Measurements from ENCODE around the gene ZNF385B. TPM values are rescaled to one million over a fixed set of nuclear protein-coding genes. Genes with fewer than 3 reads are reported as not detected.
"Not testable (repeated sequence)": the region's sequence is repeated elsewhere in the genome, so short reads cannot be mapped to it uniquely, and the experiment has no call there.

Gene ZNF385B
- polyA plus RNA-seq = not detected

DNA sequence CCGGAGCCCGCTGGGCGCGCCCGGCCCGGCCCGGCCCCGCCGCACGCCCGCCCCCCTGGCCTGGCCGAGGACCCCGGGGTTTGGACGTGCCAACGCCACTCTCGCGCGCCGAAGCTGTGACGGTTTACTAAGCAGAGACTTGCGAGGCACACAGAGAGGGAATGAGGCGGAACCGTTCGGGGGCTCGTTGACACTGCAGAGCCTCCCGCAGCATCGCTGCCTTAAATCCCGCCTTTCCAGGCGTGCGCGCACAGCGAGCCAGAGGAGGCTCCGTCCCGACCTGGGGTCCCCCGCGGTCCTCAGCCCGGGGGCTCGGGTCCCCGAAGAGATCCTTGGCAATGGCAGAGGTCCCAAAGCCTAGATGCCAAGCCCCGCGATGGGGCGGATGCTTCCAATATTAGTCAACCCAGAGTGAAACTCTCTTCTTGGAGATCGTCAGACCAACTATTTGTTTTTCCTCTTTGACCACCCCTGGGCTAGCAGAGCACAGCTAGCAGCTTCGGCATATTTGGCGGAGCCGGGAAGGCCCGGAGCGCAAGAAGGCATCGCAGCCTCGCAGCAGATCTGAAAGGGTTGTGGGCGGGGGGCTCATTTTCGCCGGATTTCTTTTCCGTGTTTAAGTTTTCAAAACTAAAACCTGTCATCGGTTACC, at the start of gene ZNF385B:
TSS of gene ZNF385B (minus strand) at position 197 of the 652 bp plus-strand sequence.
- Mint-ChIP-seq H3K9me3 (peaks cover 0 to 2% (median 0%) of the 10 kb centered on the region in 3 donors), H3K27ac (peak within 1 kb of the TSS in 1 of 3 donors; percentile 62), H3K4me3 (peak within 1 kb of the TSS in 3 of 4 donors; percentile 34 to 83 (median 75)), H3K36me3 (no peaks in the 10 kb centered on the region), H3K4me1 (peaks cover 10 to 11% (median 10%) of the 10 kb centered on the region in 3 donors), H3K27me3 (peaks cover 31% of the 10 kb centered on the region)

DNA sequence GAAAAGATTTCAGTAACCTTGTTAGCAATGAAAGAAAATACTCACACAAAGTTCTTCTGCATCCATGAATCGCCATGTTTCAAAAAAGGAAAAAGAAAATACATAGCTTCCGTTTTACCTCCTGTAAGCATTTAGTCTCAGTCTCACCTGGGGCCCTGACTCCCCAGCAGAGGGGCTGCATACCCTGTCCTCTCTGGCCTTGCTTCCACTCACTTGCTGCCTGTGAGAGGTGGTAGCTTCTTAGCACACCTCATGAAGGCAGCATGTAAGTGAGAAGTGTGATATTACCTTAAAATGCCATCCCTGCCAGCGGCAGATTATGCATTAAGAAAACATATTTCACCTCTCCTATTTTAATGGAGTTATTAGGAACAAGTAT, 49.3 kb upstream of the ZNF385B start:
- no peaks in the 10 kb centered on the region for H3K9me3 Mint-ChIP-seq
- H3K36me3 Mint-ChIP-seq = no peaks in the 10 kb centered on the region
- no peak overlapping the region for H3K27ac Mint-ChIP-seq
- peaks cover 1% of the 10 kb centered on the region for H3K27me3 Mint-ChIP-seq
- no peak overlapping the region for H3K4me3 Mint-ChIP-seq
- H3K4me1 Mint-ChIP-seq = no peaks in the 10 kb centered on the region

DNA sequence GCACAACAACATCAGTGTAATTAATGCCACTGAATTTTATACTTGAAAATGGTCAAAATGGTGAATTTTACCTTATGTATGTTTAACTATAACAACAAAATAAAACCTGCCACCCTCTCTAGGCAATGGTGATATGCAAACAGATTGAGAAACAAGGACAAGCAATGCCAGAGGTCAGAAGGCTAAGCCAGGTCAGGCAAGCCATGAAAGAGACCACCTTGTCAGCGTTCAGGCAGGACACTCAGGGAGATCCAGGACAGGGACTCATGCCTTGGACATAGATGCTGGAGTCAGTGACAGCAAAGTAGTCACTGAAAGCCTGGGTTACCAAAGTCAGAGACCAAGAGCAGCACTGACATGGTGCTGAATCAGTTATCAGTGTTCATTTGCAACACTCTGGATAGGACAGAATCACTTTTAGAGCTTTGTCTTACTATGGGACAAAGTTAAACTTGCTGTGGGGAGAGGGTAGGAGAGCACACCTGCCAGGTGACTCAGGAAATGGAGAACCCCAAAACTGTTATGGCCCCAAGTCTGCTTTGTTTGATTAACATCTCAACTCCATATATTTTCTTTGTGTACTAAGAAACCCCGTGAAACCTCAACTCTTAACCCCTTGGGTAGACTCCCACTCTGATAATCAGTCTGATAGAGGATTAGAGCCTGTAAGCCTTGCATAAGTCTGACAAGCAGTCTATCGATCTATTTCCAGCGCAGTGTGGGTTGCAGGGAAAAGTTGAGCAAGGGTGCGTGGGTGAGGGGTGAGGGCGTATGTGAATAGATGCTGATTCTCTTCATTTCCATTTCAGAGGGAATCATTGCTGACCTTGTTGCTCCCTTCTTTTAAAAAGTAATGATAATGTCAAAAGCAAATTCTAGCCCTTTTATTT, 48.7 kb upstream of the ZNF385B start:
- Mint-ChIP-seq H3K27ac (peak overlapping the region in 1 of 3 donors; percentile 57), H3K4me1 (no peaks in the 10 kb centered on the region), H3K9me3 (no peaks in the 10 kb centered on the region), H3K27me3 (peaks cover 1% of the 10 kb centered on the region), H3K4me3 (no peak overlapping the region), H3K36me3 (no peaks in the 10 kb centered on the region)

- peaks cover 3% of the 10 kb centered on the region for H3K27me3 Mint-ChIP-seq
- no peaks in the 10 kb centered on the region for H3K36me3 Mint-ChIP-seq
- H3K4me3 Mint-ChIP-seq = no peak overlapping the region
- no peak overlapping the region for H3K27ac Mint-ChIP-seq
- H3K4me1 Mint-ChIP-seq = no peaks in the 10 kb centered on the region
- H3K9me3 Mint-ChIP-seq = peaks cover 6 to 14% (median 11%) of the 10 kb centered on the region in 3 donors
Observed at GRCh38 chr2:179900655-179901054, 39.2 kb upstream of the ZNF385B start.

DNA sequence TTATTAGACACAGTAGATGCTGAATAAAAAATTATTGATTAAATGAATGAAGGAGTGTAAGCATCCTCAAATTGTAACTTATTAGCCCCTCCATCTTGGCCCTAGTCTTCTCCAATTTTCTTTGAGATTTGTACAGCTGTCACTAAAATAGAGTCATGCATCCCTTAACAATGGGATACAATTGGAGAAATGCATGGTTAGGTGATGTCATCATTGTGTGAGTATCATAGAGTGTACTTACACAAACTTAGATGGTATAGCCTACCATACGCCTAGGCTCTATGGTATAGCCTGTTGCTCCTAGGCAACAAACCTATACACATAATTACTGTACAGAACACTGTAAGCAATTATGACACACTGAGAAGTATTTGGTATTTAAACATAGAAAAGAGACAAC, 38.3 kb upstream of the ZNF385B start:
- peaks cover 3% of the 10 kb centered on the region for H3K27me3 Mint-ChIP-seq
- no peaks in the 10 kb centered on the region for H3K36me3 Mint-ChIP-seq
- no peak overlapping the region for H3K27ac Mint-ChIP-seq
- no peak overlapping the region for H3K4me3 Mint-ChIP-seq
- H3K9me3 Mint-ChIP-seq = peaks cover 6 to 14% (median 11%) of the 10 kb centered on the region in 3 donors
- no peaks in the 10 kb centered on the region for H3K4me1 Mint-ChIP-seq

GRCh38 chr2:179898873-179899272, 37.5 kb upstream of the ZNF385B start:
- Mint-ChIP-seq H3K27me3 (peaks cover 3% of the 10 kb centered on the region), H3K4me1 (no peaks in the 10 kb centered on the region), H3K27ac (no peak overlapping the region), H3K9me3 (peaks cover 4 to 13% (median 9%) of the 10 kb centered on the region in 3 donors), H3K4me3 (no peak overlapping the region), H3K36me3 (no peaks in the 10 kb centered on the region)

DNA sequence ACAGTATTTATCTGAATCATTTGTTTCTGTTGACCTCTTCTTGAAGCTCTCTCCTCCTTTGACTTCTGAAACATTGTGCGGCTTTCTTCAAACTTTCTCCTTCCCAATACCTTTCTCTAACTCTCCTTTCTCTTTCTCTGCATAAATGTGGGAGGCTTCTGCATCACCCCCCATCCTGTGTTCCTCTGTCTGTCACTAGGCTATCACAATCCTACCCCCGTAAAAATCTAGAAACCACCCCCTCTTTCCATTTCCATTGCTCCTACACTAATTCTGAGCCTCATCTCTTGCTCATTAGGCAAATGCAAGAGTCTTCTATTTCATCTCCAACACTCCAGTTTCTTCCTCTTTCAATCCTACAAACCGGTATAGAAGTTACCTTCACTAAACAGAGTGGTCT, 32.2 kb upstream of the ZNF385B start:
- Mint-ChIP-seq H3K4me3 (no peak overlapping the region), H3K9me3 (peaks cover 1 to 7% (median 5%) of the 10 kb centered on the region in 3 donors), H3K4me1 (no peaks in the 10 kb centered on the region), H3K36me3 (no peaks in the 10 kb centered on the region), H3K27ac (no peak overlapping the region), H3K27me3 (peaks cover 5% of the 10 kb centered on the region)

GRCh38 chr2:179891237-179891636, 29.8 kb upstream of the ZNF385B start:
- peaks cover 5% of the 10 kb centered on the region for H3K27me3 Mint-ChIP-seq
- H3K4me3 Mint-ChIP-seq = no peak overlapping the region
- peaks cover 2 to 14% (median 5%) of the 10 kb centered on the region in 3 donors for H3K9me3 Mint-ChIP-seq
- no peak overlapping the region for H3K27ac Mint-ChIP-seq
- no peaks in the 10 kb centered on the region for H3K4me1 Mint-ChIP-seq
- H3K36me3 Mint-ChIP-seq = no peaks in the 10 kb centered on the region

DNA sequence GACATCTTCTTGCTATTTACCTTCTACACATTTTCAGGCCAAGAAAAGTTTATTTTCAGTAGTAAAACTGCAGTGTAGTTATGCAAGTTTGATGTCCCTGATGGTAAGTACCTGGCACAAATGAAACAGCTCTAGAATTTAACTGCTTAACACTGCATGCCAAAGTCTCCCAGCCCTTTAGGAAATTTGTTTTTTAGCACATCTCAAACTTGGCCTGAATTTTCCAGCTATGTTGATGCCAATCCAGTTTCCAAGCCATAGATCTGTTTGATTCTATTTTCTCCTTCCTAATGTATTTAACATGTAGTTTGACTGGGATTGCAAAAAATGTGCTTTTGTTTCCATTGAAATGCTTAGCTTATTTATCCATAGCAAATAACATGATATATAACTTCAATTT, 29.3 kb upstream of the ZNF385B start:
- Mint-ChIP-seq H3K36me3 (no peaks in the 10 kb centered on the region), H3K27ac (no peak overlapping the region), H3K4me1 (no peaks in the 10 kb centered on the region), H3K27me3 (peaks cover 5% of the 10 kb centered on the region), H3K4me3 (no peak overlapping the region), H3K9me3 (peaks cover 2 to 14% (median 5%) of the 10 kb centered on the region in 3 donors)

GRCh38 chr2:179888642-179889041, 27.2 kb upstream of the ZNF385B start:
- not testable (repeated sequence) for H3K27ac Mint-ChIP-seq, H3K27me3 Mint-ChIP-seq

GRCh38 chr2:179884193-179884592, 22.8 kb upstream of the ZNF385B start:
- Mint-ChIP-seq H3K27ac (no peak overlapping the region), H3K4me1 (no peaks in the 10 kb centered on the region), H3K27me3 (no peaks in the 10 kb centered on the region), H3K4me3 (no peak overlapping the region), H3K9me3 (peaks cover 2 to 14% (median 3%) of the 10 kb centered on the region in 3 donors), H3K36me3 (no peaks in the 10 kb centered on the region)

More at GRCh38 chr2:179888642-179889041, 27.2 kb upstream of the ZNF385B start:
- H3K36me3 Mint-ChIP-seq, H3K4me3 Mint-ChIP-seq, H3K4me1 Mint-ChIP-seq: not testable (repeated sequence)
- H3K9me3 Mint-ChIP-seq = peaks cover 2 to 14% (median 5%) of the 10 kb centered on the region in 3 donors

- no peak overlapping the region for H3K4me3 Mint-ChIP-seq
- H3K36me3 Mint-ChIP-seq = no peaks in the 10 kb centered on the region
- no peaks in the 10 kb centered on the region for H3K4me1 Mint-ChIP-seq
- H3K27me3 Mint-ChIP-seq = no peaks in the 10 kb centered on the region
- peaks cover 0 to 5% (median 0%) of the 10 kb centered on the region in 3 donors for H3K9me3 Mint-ChIP-seq
- H3K27ac Mint-ChIP-seq = no peak overlapping the region
Observed at GRCh38 chr2:179882851-179883806, 21.7 kb upstream of the ZNF385B start.

DNA sequence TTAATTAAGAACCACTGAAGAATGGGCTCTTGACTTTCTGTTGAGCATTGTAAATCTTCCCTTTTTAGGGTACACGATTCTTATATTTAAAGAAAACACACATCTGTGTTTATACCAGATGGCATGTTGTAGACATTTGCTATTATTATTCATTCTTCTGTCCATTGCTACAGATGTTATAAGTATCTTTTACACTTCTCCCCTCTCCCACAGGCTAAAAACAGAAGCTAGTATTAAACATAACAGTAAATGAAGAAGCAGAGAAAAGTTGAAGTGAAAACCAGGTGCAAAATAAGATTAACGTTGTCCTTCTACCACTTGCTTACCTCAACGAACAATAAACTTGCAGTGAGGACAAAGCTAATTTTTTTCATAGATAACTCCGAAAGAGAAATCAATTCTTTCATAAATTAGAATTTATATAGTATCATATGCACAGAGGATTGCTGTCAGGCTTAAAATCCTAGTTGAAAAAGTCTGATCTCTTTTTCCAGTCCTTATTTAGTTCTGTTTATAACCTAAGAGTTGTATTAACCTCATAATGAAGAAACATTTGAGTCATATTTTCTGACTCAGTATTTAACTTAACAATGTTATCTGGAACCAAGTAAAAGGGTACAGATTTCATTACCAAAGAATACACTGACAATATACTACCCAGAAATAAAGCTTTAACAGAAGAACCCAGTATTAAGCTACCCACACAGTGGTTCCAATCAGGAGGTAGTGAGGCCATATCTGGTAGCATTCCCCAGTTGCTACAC, 16.4 kb upstream of the ZNF385B start:
- Mint-ChIP-seq H3K4me3 (no peak overlapping the region), H3K9me3 (no peaks in the 10 kb centered on the region), H3K36me3 (no peaks in the 10 kb centered on the region), H3K27ac (no peak overlapping the region), H3K27me3 (no peaks in the 10 kb centered on the region), H3K4me1 (no peaks in the 10 kb centered on the region)

GRCh38 chr2:179876266-179876665, 14.9 kb upstream of the ZNF385B start:
- no peak overlapping the region for H3K4me3 Mint-ChIP-seq
- H3K27ac Mint-ChIP-seq = no peak overlapping the region
- H3K4me1 Mint-ChIP-seq = no peaks in the 10 kb centered on the region
- no peaks in the 10 kb centered on the region for H3K9me3 Mint-ChIP-seq
- H3K27me3 Mint-ChIP-seq = peaks cover 2% of the 10 kb centered on the region
- H3K36me3 Mint-ChIP-seq = no peaks in the 10 kb centered on the region
